H1 (cell line): ENCODE measurements around the gene IDI1. TPM values are rescaled to one million over a fixed set of nuclear protein-coding genes. Genes with fewer than 3 reads are reported as not detected.

Experiments used
- CBX8 ChIP-seq: fragments of 300-800, 300-1000 bp; sonication (generic); IDR thresholded peaks from 2 replicates; pipeline ENCODE4 v1.7.1; 2016; ENCODE audit warnings: low read depth, low read length, borderline replicate concordance
- CHD7 ChIP-seq: fragments of 300-600 bp; sonication (generic); IDR thresholded peaks from 2 replicates; pipeline ENCODE4 v1.7.1; 2012; ENCODE audit warnings: low read length, moderate library complexity, mild to moderate bottlenecking, inconsistent platforms; ENCODE audit not compliant: insufficient replicate concordance
- CREB1 ChIP-seq: IDR thresholded peaks from 2 replicates; pipeline ENCODE4 v1.6.1; 2012; ENCODE audit warnings: inconsistent platforms
- EGR1 ChIP-seq: IDR thresholded peaks from 2 replicates; pipeline ENCODE4 v1.6.1; 2011; ENCODE audit warnings: low read depth, low read length, borderline replicate concordance
- POLR2AphosphoS5 ChIP-seq: IDR thresholded peaks from 2 replicates; pipeline ENCODE4 v1.6.1; 2011; ENCODE audit warnings: low read depth, low read length
- SIX5 ChIP-seq: IDR thresholded peaks from 2 replicates; pipeline ENCODE4 v1.6.1; 2011; ENCODE audit warnings: mild to moderate bottlenecking, low read depth, low read length
- SP2 ChIP-seq: IDR thresholded peaks from 2 replicates; pipeline ENCODE4 v1.6.1; 2012; ENCODE audit warnings: mild to moderate bottlenecking, low read length, inconsistent platforms
- SRF ChIP-seq: IDR thresholded peaks from 2 replicates; pipeline ENCODE4 v1.6.1; 2011; ENCODE audit warnings: mild to moderate bottlenecking, low read depth, low read length, moderate library complexity
- SUZ12 ChIP-seq: fragments of 200-600 bp; sonication (generic); IDR thresholded peaks from 2 replicates; pipeline ENCODE4 v1.6.1; 2012; ENCODE audit warnings: mild to moderate bottlenecking, inconsistent platforms, low read length, moderate library complexity, mixed read lengths
- TAF1 ChIP-seq: IDR thresholded peaks from 2 replicates; pipeline ENCODE4 v1.6.1; 2011; ENCODE audit warnings: mild to moderate bottlenecking, low read depth, low read length
- TCF12 ChIP-seq: IDR thresholded peaks from 2 replicates; pipeline ENCODE4 v1.6.1; 2011; ENCODE audit warnings: low read depth, mild to moderate bottlenecking, low read length
- polyA plus RNA-seq, 7 experiments: library from polyadenylated mRNA; depleted of rRNA in 3 of 7; stranded (reverse) in 5 of 7; unstranded in 2 of 7; fragments of >200 nt in 5 of 7; fragments of 200-250 nt in 2 of 7; gene quantifications; 1 replicate in 5 of 7; 2 replicates in 1 of 7; 4 replicates in 1 of 7; pipeline versions ENCODE4 v1.2.1 to v1.2.3, GENCODE V29; 2011 to 2013; ENCODE audit warnings: missing spikeins in 2 of 7, mixed read lengths in 2 of 7
- total RNA-seq: library from RNA; stranded (reverse); fragmentation: NEBNext Ultra II Directional; extraction: Animal tissue kit (Norgen Biotek cat#: 25700); gene quantifications from 2 replicates; pipeline ENCODE4 v1.2.1, GENCODE V29; 2021

IDI1 gene
- total and polyA plus RNA-seq, 2 of the 8 experiments (the other 6 are each of a cell fraction or from before 2014, with no cell fraction given), result 35.3 to 56.6 TPM

GRCh38 chr10:1045415-1045814, 3.5 kb downstream of the IDI1 start (continued):
- TF ChIP-seq CHD7, result no peak
- TF ChIP-seq TCF12, result no peak
- no peak for TF ChIP-seq CREB1
- no peak for TF ChIP-seq SRF
- no peak for TF ChIP-seq SP2
- TF ChIP-seq CBX8, result no peak
- TF ChIP-seq TAF1, result no peak
- TF ChIP-seq SUZ12, result no peak
- TF ChIP-seq SIX5, result no peak
- no peak for TF ChIP-seq POLR2AphosphoS5
- no peak for TF ChIP-seq EGR1
